Gastrocnemius medialis (tissue), 4 donors: ENCODE data around the gene ANKS1B.

Source experiments
- POLR2A ChIP-seq, 2 donors: fragments of 450-650 bp; IDR thresholded peaks; one replicate each; pipeline ENCODE4 v1.6.1; 2017; ENCODE audit warnings: antibody characterized with exemption in 2 of 2, mild to moderate bottlenecking in 2 of 2, moderate library complexity in 2 of 2
- TF ChIP-seq, protein P1 (sequence below), 5 experiments: fragments of 450-650 bp in 3 of 5; fragments of 200-600 bp in 2 of 5; sonication (generic) in 2 of 5; IDR thresholded peaks in 4 of 5; conservative IDR thresholded peaks in 1 of 5; 1 replicate in 4 of 5; 2 replicates in 1 of 5; pipeline ENCODE4 v1.5.1; 2016 to 2019; ENCODE audit warnings: antibody characterized with exemption in 5 of 5, mild to moderate bottlenecking in 3 of 5, moderate library complexity in 3 of 5

- TF ChIP-seq, protein P1, sequence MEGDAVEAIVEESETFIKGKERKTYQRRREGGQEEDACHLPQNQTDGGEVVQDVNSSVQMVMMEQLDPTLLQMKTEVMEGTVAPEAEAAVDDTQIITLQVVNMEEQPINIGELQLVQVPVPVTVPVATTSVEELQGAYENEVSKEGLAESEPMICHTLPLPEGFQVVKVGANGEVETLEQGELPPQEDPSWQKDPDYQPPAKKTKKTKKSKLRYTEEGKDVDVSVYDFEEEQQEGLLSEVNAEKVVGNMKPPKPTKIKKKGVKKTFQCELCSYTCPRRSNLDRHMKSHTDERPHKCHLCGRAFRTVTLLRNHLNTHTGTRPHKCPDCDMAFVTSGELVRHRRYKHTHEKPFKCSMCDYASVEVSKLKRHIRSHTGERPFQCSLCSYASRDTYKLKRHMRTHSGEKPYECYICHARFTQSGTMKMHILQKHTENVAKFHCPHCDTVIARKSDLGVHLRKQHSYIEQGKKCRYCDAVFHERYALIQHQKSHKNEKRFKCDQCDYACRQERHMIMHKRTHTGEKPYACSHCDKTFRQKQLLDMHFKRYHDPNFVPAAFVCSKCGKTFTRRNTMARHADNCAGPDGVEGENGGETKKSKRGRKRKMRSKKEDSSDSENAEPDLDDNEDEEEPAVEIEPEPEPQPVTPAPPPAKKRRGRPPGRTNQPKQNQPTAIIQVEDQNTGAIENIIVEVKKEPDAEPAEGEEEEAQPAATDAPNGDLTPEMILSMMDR (IDR thresholded peaks at IDR 0.05 in 4 of 5, conservative IDR thresholded peaks at IDR 0.05 in 1 of 5), result no peak
- TF ChIP-seq POLR2A (IDR thresholded peaks at IDR 0.05), result no peak
Measured at GRCh38 chr12:99609455-99610181, 375.1 kb downstream of the ANKS1B start.
